GM19455 (cell line): ENCODE results near the gene RBM42.
A peak's percentile ranks its signal among the peaks of the same experiment; 100 is the strongest.
"Not testable (repeated sequence)": the region's sequence is repeated elsewhere in the genome, so short reads cannot be mapped to it uniquely, and the experiment has no call there.

Experiments
- ATAC-seq: cut with Tn5 transposase; IDR thresholded peaks from one replicate; pipeline ENCODE4 v1.9.1; 2021; ENCODE audit not compliant: unreplicated experiment

RBM42 gene

DNA sequence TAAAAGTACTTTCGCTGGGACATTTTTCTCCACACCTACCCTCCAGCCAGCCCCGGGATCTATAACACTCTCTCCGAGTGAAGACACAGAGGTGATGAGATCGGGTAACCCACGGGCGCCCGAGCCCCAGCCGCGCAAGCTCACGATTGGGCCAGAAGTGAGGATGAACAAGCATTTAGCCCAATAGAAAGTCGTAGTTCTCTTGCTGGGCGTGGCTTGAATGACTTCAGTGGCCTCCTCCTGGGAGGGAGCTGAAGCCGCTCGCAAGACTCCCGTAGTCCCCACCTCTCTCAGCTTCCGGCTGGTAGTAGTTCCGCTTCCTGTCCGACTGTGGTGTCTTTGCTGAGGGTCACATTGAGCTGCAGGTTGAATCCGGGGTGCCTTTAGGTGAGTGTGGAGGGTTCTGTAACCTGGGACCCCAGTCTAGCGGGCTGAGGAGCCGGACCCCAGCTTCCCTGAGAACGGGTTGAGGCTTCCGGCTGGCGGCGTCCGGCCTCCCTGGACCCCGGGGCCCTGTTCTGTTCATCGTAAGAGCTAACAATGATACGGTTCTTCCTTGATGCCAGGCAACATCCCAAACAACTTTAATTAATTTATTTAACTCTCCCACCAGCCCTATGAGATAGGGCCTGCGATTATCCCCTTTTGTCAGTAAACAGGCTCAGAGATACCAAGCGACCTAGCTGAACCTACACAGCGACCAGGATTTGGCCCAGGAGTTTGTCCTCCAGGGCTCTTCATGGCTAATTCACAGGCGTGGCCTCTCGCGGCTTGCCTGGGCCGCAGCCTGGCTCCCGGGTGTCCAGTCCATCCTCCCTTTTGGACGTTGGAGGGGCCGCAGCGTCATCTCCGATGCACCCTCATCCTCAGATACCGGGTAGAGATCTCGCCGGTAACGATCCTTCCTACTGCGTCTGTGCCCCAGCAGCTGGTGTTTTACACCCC, 19.5 kb downstream of the RBM42 start, which contains the start of gene COX6B1:
Gene COX6B1 (plus strand): TSS at position 307 of the 945 bp plus-strand sequence. CDS start 2,921 bp downstream, outside the sequence.
- ATAC-seq, result peak; percentile 56

DNA sequence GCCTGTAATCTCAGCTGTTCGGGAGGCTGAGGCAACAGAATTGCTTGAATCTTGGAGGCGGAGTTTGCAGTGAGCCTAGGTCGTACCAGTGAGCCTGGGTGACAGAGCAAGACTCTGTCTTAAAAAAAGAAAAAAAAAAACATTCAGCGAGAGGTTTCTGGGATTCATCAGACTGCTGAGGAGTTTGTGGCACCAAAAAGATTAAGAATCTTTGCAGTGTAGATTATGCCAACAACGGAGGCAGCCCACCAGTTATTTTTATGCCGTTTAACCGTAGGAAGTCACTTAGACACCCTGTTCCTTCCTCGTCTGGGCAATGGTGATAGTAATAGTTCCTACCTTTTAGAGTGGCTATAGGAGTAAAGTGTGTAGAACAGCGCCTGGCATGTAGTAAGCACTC, 21.7 kb downstream of the RBM42 start:
- ATAC-seq, result no peak

DNA sequence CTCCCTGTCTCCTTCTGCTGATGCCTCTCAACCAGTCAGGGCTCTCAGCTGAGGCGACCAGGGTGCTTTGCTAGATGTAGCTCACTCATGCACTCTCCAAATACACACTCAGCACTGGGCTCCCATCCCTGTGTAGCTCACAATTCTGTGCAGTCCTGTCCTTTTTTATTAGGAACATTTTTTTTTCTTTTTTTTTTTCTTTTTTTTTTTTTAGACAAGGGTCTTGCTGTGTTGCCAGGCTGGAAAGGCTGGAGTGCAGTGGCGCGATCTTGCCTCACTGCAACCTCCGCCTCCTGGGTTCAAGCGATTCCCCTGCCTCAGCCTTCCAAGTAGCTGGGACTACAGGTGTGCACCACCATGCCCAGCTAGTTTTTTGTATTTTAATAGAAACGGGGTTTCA, 26.0 kb downstream of the RBM42 start:
- ATAC-seq, result not testable (repeated sequence)

- ATAC-seq, result no peak
These were observed 26.8 kb downstream of the RBM42 start for GRCh38 chr19:35655600-35655999.

GRCh38 chr19:35656700-35657099, 27.9 kb downstream of the RBM42 start:
- no peak for ATAC-seq

- no peak for ATAC-seq
These were observed 29.3 kb downstream of the RBM42 start for GRCh38 chr19:35657904-35658700.

DNA sequence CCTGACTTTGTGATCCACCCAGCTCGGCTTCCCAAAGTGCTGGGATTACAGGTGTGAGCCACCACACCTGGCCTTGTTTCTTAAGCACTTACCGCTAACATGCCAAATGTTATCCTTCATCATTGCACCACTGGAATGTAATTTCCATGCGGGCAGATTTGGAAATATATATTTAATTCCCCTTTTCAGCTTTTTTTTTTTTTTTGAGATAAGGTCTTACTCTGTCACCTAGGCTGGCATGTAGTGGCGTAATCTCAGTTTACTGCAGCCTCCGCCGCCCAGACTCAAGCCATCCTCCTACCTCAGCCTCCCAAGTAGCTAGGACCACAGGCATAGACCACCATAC, 33.1 kb downstream of the RBM42 start:
- ATAC-seq, result no peak

DNA sequence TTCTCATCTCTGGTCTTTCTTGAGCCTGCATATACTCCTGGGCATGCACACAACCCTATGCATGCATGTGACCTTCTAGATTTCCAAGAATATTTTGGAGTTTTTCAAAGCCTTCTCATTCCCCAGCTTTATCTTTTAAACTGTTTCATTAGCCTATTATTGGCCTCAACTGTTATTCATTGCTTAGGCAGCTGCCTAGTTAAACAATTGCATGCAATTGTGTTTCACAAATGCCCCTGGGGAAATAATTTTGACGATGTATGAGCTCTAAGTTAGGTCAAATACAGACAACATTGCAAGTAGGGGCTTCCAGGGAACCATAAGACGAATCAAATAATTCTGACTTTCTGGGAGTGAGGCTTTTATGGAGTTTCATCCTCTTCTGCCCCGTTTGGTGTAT, 35.1 kb downstream of the RBM42 start:
- ATAC-seq, result no peak

- no peak for ATAC-seq
These were observed 36.3 kb downstream of the RBM42 start for GRCh38 chr19:35665157-35665556.

GRCh38 chr19:35665604-35666003, 36.8 kb downstream of the RBM42 start:
- ATAC-seq, result no peak

DNA sequence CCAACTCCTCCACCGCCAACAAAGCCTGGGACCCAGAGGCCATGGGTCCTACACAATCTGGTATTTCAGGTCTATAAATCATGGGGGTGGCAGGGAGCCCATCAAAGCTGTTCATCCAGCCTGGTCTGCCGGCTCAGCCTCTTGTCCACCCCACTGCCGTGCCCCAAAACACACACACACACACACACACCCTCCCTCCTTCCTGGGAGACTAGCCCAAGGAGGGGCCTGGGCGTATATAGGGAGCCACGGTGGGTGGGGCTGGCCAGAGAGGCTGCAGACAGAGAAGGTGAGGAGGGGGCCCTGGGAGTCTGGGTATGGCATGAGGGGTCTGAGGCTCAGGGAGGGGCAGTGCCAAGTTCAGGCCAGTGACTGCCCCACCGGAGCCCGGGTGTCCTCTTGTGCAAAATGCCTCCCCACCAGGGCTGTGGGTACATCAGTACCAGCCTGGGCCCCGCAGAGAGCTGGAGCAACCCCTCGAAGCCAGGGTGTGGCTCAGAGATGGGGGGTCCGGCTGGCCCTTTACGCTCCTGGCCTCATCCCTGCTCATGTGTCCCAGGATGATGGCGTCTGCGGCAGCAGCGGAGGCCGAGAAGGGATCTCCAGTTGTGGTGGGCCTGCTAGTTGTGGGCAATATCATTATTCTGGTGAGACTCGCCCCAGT, 37.5 kb downstream of the RBM42 start, which contains the start of gene UPK1A:
Gene UPK1A (plus strand): TSS at position 267 of the 663 bp plus-strand sequence. CDS start 296 bp downstream, at position 563.
- no peak for ATAC-seq

- no peak for ATAC-seq
These were observed 40.7 kb downstream of the RBM42 start for GRCh38 chr19:35669566-35669965.

DNA sequence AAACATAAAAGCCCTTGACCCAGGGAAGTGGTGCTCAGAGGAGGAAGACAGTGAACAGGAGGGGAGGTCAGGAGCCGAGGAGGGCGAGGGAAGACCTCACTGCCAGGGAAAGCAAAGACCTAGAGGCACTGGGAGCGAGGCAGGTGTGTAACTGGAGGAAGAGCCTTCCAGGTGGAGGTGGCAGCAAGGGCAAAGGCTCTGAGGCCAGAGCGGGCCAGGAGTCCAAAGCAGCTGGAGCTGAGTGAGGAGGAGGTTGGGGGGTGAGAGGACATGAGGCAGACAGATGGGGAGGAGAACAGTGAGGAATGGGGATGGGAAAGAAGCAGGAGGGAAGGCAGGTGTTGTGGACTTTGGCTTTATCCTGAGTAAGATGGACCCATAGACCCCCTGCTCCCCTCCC, 41.1 kb downstream of the RBM42 start:
- no peak for ATAC-seq

GRCh38 chr19:35670686-35671085, 41.9 kb downstream of the RBM42 start:
- no peak for ATAC-seq

GRCh38 chr19:35671818-35672217, 43.0 kb downstream of the RBM42 start:
- no peak for ATAC-seq

DNA sequence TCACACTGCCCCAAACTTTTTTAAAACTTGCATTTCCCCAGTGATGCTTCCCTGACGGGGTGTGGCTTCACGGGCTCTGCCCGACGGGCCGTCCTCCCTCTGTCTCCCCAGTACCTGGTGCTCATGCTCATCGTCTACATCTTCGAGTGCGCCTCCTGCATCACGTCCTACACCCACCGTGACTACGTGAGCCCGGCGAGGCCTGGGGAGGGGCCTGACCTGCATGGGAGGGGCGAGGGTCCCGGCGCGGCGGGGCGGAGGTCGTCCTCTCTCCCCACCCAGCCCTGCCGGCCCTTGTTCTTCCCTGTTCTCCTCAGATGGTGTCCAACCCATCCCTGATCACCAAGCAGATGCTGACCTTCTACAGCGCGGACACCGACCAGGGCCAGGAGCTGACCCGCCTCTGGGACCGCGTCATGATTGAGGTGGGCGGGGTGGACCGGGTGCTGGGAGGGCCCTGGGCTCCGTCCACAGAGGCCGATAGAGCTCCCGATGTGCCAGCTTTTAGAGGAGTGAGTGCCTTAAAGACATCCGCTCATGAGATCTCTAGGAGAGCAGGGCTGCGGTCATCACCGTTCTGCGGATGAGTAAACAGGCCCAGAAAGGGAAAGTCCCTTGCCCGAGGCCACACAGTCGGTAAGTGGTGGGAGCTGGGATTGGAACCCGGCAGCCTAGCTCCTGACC, 44.4 kb downstream of the RBM42 start:
- ATAC-seq, result no peak

DNA sequence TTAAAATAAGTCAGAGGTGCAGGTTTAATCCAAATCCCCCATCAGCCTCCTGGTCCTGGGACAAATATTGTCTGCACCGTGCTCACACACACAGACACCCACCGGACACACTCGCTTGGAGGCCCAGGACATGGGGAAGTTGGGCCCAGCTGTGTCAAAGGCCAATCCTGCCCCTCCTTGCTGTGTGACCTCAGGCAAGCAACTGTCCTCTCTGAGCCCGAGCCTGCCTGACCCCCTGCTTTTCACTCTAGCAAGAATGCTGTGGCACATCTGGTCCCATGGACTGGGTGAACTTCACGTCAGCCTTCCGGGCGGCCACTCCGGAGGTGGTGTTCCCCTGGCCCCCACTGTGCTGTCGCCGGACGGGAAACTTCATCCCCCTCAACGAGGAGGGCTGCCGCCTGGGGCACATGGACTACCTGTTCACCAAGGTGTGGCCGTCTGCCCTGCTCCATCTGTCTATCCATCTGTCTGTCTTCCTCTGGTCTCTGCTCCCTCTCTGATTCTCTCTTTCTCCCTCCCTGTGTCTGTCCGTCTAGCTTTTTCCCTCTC, 46.8 kb downstream of the RBM42 start:
- no peak for ATAC-seq
